ENCODE data around the gene ZNF526.

ZNF526 gene, protein sequence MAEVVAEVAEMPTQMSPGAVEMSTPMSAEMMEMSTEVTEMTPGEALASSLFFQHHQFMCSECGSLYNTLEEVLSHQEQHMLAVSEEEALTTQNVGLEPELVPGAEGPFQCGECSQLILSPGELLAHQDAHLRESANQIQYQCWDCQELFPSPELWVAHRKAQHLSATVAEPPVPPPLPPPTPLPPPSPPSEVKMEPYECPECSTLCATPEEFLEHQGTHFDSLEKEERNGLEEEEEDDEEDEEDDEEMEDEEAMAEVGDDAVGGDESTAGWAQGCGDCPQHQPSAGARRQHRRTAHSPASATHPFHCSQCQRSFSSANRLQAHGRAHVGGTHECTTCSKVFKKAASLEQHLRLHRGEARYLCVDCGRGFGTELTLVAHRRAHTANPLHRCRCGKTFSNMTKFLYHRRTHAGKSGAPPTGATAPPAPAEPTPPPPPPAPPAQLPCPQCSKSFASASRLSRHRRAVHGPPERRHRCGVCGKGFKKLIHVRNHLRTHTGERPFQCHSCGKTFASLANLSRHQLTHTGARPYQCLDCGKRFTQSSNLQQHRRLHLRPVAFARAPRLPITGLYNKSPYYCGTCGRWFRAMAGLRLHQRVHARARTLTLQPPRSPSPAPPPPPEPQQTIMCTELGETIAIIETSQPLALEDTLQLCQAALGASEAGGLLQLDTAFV

DNA sequence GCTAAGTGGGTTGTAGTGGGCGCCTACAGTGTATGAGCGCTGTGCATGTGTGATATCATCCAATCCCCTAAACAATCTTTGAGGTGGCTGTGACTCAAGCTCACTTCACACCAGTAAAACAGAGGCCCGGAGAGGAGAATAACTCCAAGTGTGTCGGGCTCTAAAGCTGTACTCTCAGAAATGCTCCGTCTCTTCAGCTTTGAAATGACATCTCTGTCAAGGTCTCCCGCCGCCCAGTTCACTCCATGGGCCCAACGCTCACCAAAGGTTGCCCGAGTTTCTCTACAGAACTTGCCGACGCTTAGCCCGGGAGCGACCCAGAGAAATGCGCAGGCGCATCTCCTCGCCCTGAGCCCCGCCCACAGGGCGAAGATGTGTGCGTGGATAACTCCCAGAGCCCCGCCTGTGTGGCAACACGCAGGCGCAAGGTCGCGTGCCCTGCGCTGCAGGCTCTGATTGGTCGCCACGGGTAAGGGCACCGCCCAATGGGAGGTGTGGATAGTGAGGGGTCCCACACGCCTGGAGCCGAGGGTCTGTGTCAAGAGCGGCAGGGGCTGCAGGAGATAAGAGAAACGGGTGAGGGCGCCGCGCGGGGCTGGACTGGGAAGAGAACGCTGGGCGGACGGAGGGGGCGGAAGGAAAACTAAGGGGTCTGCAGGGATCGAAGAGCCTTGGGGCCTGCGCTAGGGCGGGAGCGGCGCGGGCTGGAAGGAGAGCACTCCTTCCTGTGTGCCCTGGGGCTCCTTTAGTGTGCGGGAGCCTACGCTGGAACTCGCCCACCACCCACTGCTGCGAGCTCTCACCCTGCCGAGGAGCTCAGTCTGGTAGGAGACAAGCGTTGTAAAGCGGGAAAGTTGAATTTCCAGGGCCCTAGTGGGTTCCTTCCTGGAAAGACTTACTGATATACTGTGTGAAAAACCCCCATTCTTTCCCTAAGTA, at the start of gene ZNF526:
Gene ZNF526, plus strand, starts transcription at position 501 of the 939 bp plus-strand sequence. CDS start 4,092 bp downstream, outside the sequence.
- peak; percentile 98 for DNase-seq

DNA sequence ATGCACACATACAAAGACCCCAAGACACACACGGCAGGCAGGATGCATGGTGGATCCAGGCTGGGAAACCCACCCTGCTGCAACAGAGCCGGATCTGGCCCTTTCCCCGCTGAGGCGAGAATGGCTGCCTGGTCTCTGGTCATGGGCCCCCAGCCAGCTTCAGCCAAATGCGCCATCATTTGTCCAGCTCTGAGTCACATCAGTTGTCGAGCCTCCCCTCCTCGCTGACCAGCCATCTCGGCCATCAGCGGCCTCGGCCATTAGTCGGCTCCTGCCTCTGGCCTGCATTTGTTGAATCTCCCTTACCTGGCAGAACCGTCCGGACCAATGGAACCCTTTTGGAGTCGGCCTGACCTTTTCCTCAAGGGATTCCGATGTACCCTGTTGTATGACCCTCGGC, 49.4 kb upstream of the ZNF526 start:
- no peak for DNase-seq

DNA sequence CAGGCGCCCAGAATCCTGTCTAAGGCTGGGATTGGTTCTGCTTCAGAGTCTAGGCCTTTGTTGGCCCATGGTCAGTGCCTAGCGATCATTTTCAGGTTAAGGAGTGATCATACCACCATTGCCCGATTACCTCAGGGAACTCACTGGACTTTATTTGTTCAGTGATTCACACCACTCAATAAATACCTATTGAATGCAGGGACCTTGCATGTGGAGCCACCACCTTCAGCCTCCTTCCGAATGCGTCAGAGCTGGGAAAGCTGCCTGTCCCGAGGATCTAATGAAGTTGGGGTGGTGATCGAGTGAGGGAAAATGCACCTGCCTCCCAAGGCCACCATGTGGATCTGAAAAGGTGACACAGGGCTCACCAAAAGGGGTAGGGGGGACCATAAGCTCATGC, 47.9 kb upstream of the ZNF526 start:
- DNase-seq = no peak

DNA sequence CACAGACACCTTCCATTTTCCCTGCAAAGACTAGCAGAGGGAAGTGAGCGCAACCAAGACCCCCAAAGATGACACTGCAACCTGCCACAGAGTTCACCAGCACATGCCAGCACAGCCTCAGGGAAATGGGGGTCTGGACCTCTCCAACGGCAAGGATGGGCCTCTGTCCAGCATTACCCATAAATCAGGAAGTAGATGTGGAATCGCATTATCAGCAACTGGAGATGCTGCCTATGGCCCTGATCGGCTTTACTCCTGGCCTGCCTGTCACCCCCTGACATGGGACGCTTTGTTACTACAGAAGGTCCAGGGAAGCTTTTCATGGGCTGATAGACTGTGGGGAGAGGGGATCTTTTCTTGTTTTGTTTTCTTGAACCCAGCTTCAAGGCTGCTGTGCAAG, 46.4 kb upstream of the ZNF526 start:
- DNase-seq = no peak

DNA sequence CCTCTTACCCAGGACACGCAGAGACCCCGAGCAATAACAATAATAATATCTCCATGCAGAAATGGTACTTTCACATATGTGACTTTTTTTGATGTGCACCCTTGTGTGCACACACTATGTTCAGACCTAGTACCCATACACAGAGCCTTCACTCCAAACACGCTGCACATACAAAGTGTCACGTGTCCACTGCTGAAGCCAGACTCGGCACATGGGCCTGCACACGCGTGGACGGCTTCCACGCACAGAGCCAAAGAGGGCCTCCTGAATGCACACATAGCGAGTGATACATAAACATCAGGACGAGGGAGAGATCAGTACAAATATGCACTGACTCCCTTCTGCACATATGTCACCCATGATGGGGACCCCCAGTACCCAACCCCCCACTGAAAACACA, 45.9 kb upstream of the ZNF526 start:
- no peak for DNase-seq

DNA sequence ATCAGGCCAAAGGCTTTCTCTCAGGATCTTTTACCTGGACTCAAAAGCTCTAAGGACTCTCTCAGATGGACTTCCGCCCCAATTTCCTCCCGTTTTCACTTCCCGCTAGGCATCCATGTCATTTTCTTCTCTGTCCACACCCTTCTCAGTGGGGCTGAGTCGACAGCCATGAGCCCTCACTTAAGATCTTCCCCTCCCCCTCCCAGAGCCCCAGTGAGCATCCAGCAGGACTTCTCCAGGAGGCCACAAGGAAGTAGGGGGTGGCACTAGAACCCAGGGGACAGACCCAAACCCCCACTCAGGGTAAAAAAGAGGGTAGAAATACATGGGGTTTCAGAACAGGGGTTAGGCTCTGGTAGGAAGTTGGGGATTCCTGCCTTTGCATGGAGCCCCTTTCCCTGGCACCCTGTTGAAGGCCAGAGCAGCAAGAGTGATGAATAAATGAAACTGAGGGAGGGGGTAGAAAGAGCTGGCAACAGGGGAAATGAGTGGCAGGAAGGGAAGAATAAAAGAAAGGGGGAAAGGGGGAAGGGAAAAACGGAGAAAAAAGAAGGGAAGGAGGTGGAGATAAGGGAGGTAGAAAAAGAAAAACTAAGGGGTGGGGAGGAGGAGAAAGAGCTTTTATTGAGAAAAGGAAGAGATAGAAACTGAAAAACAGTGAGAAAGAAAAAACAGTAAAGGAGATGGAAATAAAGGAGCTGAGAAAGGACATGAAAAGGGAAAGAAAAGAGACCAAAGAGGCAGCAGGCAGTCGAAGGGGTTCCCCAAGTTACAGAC, 45.0 kb upstream of the ZNF526 start:
- DNase-seq = no peak

DNA sequence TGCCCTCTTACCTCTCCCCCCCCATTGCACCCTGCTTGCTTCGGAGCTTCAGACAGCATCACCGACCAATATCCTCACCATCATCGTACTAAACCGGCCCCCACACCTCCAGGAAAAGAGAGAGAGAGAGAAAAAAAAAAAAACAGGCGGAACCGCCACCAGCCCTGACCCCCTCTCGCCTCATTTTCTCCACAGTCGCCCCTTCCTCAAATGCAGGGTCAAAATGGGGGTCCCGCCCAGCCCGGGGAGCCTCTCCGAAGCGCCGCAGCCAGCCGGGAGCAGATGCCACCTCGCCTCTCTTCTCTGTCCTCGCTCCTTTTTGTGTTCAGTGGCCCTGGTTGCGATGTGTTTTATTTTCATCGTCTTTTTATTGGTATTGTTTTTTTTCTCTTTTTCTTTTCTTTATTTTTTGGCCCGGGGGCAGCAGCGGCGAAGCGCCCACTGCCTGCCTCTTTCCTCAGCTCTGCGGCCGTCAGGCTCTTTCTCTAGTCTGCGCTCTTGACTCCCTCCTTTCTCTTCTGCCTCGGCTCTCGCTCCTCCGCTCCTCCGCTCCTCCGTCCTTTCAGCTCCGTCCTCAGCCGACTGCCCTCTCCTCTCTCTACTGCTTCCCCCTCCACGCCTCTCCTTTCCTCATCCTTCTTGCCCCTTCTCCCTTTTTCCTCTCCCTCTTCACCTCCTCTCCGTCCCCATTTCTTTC, 44.0 kb upstream of the ZNF526 start:
- no peak for DNase-seq

DNA sequence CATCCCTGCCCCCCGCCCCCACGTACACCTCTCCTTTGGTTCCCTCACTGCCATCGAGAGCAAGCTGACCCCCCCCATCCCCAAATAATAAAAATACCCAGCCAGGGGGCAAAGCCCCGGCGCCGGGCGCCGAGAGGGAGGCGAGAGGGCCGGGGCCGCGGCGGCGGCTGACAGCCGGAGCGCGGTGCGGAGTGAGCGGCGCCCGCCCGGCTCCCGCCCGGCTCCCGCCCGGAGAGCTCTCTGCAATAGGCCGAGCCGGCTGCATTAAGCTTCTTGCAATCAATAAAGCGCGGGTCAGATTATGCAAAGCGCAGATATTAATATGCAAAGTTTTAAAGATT, 43.5 kb upstream of the ZNF526 start:
- DNase-seq = no peak

DNA sequence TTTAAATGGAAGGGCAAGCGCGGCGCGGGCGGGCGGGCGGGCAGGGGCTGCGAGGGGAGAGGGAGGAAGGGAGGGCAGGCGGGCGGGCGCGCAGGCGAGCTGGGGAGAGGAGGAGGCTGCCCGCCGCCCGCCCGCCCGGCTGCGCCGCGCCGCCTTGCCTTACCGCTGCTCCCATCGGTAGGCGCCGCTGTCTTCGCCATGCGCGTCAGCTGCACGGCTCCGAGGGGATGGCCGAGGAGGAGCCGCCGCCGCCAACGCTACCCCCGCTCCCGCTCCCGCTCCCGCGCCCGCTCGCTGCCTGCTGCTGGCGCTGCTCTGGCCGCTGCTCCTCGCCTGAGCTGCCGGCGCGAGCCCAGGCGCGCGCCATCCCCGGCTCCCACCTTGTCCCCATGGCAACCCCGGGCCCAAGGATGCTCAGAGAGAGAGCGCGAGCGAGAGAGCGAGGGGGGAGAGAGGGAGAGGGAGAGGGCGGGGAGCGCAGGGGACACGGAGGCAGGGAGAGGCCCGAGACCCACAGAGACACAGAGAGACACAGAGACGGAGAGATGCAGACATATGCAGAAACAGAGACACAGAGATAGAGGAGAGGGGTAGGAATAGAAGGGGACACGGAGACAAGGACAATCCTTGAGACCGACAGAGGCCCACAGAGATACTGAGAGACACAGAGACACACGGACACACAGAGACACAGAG, 43.0 kb upstream of the ZNF526 start:
- peak; percentile 82 for DNase-seq

DNA sequence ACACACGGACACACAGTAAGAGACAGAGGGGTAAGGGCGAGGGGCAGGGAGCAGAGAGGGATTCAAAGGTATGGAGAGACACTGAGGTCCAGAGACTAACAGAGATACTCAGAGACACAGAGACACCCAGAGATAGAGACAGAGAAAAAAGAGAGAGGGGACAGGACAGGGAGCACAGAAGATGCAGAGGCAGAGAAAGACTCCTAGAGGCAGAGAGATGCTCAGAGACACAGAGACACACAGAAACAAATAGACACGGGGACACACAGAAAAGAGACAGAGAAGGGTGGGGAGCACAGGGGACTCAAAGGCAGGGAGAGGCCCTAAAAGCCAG, 42.5 kb upstream of the ZNF526 start:
- DNase-seq = no peak

DNA sequence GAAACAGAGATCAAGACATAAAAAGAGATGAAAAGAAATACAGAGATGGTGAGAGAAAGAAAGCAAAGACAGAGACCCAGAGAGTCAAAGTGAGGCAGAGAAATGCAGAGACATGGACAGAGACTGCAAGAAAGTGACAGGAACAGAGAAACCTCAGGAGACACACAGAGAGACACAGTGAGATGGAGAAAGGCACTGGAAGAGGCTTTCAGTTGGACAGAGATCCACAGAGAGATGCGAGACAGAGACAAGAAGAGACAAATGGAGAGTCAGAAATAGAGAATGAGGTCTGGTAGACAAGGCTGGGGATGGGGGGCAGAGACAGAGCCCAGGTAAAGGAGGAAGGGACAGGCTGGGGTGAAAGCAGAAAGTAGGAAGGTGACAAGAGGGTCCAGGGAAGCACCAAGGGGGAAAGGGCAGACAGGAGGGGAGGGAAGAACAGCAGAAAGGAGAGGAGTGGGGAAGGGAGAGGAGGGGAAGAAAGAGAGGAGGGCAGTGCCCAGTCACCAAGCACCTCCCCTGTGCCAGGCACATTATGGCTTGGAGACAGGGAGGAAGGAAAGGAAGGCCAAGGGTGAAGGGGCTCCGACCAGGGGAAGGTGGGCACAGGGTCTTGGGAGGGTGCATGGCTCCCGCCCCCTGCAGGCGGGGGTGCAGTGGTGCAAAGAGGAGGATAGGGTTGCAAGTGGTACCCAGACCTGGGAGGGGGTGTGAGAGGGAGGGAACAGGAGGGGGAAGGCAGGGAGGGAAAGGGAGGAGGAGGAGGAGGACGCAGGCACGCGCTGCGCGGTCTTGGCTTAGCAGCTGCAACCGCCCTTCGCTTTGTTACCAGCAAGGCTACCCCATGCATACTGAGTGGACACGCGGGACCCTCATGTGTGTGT, 41.1 kb upstream of the ZNF526 start:
- DNase-seq = no peak

DNA sequence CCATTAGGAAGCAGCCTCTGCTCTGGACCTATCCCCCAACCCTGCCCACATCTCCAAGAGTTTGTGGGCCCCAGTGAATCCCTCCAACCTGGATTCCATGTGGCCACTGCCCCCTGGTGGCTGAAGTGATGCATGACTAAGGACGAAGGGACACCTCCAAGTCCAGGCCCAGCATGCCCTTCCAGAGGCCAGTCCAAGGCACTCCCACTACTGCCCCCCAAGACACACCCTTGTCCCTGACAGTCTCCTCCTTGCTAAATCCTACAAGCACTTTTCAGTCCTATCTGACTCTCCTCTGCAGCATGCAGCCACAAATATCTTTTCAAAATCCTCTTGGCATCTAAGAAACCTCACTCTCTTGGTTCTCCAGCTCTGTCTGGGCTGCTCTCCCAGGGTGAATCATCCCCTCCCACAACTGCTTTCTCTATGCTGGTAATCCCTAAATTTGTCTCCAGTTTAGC, 35.7 kb upstream of the ZNF526 start:
- DNase-seq = peak; percentile 72

DNA sequence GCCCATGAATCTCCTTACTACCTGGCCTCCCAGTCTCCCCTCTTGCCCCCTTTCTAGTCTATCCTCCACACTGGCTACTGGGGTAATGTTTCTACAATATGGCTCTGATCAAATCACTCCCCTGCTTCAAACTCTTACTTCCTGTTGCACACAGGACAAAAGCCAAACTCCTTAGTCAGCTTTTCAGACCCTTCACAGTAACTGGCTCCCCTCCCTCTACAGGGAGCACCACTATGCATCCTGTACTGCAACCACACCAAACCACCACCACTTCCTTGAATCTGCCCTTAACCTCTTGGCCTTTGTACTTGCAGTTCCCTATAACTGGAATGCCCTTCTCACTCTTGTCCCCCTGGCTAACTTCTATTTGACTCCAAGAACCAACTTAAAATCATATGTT, 34.8 kb upstream of the ZNF526 start:
- DNase-seq = peak; percentile 59

DNA sequence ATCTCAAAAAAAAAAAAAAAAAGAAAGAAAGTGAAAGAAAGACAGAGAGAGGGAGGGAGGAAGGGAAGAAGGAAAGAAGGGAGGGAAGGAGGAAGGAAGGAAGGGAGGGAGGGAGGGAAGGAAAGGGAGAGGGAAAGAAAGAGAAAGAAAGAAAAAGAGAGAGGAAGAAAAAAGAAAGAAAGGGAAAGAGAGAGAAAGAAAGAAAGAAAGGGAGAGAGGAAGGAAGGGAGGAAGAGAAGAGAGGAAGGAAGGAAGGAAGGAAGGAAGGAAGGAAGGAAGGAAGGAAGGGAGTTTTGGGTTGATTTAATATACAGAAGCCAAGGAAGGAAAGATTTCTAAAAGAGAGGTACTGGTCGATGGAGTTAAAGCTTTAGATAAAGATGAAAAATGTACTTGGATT, 31.4 kb upstream of the ZNF526 start:
- no peak for DNase-seq

DNA sequence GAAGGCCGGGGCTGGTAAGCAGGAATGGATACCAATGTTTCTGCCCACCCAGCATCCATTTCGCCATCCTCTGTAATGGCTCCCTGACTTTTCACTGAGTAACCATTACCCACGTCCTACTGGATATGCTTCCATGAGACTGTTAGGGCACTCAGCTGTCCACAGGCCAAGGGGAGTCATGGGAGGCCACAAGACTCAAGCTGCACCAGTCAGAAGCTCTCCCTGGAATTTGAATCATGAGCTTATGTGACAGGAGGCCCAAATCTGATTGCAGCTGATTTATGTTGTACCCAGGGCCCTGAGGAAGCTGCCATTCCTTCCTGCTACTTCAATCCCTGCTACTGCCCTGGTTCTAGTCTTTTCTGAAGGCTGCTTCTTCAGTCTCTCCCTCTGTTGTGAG, 31.0 kb upstream of the ZNF526 start:
- no peak for DNase-seq

DNA sequence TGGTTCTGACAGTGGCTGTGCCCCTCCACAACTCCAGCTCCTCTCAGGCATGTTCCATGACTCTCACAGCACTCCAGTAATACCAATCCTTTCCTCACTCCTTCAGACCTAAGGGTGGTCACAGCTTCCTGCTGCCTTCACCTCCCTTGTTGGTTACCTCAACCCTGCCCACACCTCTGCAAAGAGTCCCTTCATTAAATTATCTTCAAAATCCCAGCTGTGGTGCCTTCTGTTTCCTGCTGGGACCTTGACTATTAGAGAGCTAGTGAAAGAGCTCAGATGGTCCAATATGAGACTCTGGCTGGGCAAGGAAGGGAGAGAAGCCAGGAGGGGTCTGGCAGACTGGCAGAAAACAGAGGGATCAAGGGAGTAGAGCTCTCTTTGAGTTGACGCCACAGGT, 28.8 kb upstream of the ZNF526 start:
- DNase-seq = no peak

DNA sequence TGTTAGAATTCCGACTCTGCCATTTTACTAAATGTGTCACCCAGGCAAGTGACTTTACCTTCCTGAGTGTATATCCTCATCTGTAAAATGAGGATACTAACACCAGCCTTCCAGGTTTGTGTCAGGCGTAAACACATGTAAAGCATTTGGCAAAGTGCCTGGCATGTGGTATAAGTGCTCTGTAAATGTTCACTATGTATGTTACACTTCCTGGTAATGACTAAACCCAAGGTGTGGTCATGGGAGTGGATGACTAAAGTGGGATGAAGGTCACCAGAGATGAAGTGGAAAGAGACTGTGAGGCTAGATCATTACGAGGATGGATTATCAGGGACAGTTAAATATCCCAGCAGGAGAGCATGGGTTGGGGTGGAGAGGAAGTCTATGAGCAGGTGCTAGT, 28.3 kb upstream of the ZNF526 start:
- DNase-seq = no peak

DNA sequence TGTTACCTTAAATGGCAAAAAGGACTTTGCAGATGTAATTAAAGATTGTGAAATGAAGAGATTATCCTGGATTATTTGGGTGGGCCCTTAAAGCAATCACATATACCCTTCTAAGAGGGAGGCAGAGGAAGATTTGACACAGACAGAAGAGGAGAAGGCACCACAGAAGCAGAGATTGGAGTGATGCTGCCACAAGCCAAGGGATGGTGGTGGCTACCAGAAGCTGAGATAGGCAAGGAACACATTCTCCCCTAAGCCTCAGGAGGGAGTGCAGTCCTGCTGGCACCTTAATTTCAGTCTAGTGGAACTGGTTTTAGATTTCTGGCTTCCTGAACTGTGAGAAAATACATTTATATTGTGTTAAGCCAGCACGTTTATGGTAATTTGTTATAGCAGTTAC, 26.8 kb upstream of the ZNF526 start:
- DNase-seq = no peak

DNA sequence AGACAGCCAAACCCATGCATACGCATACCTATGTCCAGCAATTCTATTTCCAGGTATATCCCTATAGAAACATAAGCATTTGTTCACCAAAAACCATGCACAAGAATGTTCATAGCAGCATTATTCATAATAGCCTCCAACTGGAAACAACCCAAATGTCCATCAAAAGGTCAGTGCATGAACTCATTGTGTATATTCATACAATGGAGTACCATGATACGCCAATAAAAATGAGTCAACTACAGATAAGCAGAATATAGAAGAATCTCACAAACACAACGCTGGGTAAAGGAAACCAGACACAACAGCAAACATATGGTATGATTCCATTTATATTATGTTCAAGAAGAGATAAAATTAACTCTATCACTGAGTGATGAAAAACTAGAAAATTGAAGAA, 26.4 kb upstream of the ZNF526 start:
- no peak for DNase-seq
